GM12878 (cell line): ENCODE measurements around the gene CAV1.

Experiments
- CBX5 ChIP-seq: sonication (generic); IDR thresholded peaks from 2 replicates; pipeline ENCODE4 v1.6.1; 2016; ENCODE audit warnings: low read depth, moderate library complexity, mild to moderate bottlenecking, inconsistent platforms
- CHD4 ChIP-seq: fragments of 200-600 bp; sonication (generic); IDR thresholded peaks from 2 replicates; pipeline ENCODE4 v1.6.1; 2016; ENCODE audit warnings: mild to moderate bottlenecking
- EP300 ChIP-seq, 2 experiments: fragments of 150-350 bp in 1 of 2; IDR thresholded peaks; 2 replicates each; pipeline ENCODE4 v1.6.1; 2011 to 2012; ENCODE audit warnings: low read depth in 2 of 2, low read length in 2 of 2, borderline replicate concordance in 1 of 2, improper control_type of control experiment in 1 of 2, inconsistent platforms in 1 of 2; ENCODE audit not compliant: control insufficient read depth in 1 of 2
- GABPA ChIP-seq: IDR thresholded peaks from 2 replicates; pipeline ENCODE4 v1.6.1; 2014; ENCODE audit warnings: antibody characterized with exemption, low read depth, mild to moderate bottlenecking, inconsistent platforms
- POLR2A ChIP-seq: IDR thresholded peaks from 2 replicates; pipeline ENCODE4 v1.6.1; 2011; ENCODE audit warnings: low read depth, mild to moderate bottlenecking, low read length
- POLR2AphosphoS5 ChIP-seq: IDR thresholded peaks from 2 replicates; pipeline ENCODE4 v1.6.1; 2011; ENCODE audit warnings: mild to moderate bottlenecking, low read length, inconsistent platforms
- SMC3 ChIP-seq: IDR thresholded peaks from 2 replicates; pipeline ENCODE4 v1.6.1; 2011; ENCODE audit warnings: low read length, improper control_type of control experiment, borderline replicate concordance
- TF ChIP-seq, protein P1 (sequence below), 3 experiments: IDR thresholded peaks in 2 of 3; conservative IDR thresholded peaks in 1 of 3; 2 replicates each; pipeline ENCODE4 v1.5.1; 2011; ENCODE audit warnings: low read depth in 3 of 3, low read length in 3 of 3, mild to moderate bottlenecking in 3 of 3, control low read depth in 2 of 3, moderate library complexity in 2 of 3, inconsistent platforms in 1 of 3, mixed read lengths in 1 of 3; ENCODE audit not compliant: control insufficient read depth in 2 of 3, insufficient read depth in 1 of 3; ENCODE audit errors: extremely low read depth in 1 of 3

DNA sequence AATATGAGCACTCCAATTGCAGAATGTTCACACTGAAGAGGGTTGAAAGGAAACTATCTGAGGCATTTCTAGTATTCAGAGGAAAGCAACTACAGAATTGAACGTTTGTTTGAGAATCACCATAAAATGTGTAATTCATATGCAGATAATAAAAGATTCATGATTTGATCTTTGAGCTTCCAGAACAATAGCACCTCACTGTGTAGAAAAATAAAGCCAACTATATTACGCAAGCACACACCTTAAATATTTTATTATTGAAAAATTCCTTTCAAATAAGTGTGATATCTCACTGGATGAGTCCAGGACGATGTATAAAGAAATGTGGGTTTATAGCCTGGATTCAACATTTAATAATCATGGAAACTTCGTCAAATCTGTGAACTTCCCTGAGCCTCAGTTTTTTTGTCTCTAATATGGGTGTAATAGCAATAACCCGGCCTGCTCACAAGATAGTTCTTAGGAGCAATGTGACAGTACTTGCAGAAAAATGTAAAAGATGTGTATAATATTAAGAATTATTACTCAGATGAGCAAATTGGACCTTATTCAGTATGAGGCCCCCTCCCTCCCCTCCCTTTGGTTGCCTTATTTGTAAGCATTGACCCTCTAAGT is 36.8 kb upstream of the CAV1 start:
- TF ChIP-seq POLR2A (no peak), CHD4 (no peak), SMC3 (no peak), POLR2AphosphoS5 (no peak), EP300 (IDR thresholded peaks at IDR 0.05; ENCODE audit: borderline replicate concordance in 1 of 2, control insufficient read depth in 1 of 2, low read depth in 2 of 2, low read length in 2 of 2) (no peak), GABPA (no peak), CBX5 (no peak)
- TF ChIP-seq, protein P1, sequence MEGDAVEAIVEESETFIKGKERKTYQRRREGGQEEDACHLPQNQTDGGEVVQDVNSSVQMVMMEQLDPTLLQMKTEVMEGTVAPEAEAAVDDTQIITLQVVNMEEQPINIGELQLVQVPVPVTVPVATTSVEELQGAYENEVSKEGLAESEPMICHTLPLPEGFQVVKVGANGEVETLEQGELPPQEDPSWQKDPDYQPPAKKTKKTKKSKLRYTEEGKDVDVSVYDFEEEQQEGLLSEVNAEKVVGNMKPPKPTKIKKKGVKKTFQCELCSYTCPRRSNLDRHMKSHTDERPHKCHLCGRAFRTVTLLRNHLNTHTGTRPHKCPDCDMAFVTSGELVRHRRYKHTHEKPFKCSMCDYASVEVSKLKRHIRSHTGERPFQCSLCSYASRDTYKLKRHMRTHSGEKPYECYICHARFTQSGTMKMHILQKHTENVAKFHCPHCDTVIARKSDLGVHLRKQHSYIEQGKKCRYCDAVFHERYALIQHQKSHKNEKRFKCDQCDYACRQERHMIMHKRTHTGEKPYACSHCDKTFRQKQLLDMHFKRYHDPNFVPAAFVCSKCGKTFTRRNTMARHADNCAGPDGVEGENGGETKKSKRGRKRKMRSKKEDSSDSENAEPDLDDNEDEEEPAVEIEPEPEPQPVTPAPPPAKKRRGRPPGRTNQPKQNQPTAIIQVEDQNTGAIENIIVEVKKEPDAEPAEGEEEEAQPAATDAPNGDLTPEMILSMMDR (IDR thresholded peaks at IDR 0.05 in 2 of 3, conservative IDR thresholded peaks at IDR 0.05 in 1 of 3; ENCODE audit: control insufficient read depth in 2 of 3, extremely low read depth in 1 of 3, insufficient read depth in 1 of 3, low read depth in 3 of 3, low read length in 3 of 3), result no peak
